Neuronal stem cell (in vitro differentiated cells): ENCODE measurements around the gene SOHLH1.

Experiments used
- DNase-seq: peaks from one replicate; pipeline ENCODE4 v3.0.0-alpha.2; 2013; ENCODE audit warnings: low spot score
- H2AFZ ChIP-seq: one replicate; pipeline ENCODE4 v1.6.1; 2013; ENCODE audit warnings: mild to moderate bottlenecking, low read length, inconsistent platforms
- H2AK5ac ChIP-seq: 2 replicates; pipeline ENCODE4 v1.6.1; 2013; ENCODE audit warnings: low read depth, mild to moderate bottlenecking, inconsistent platforms, low read length, moderate library complexity, mixed read lengths
- H2BK120ac ChIP-seq: 2 replicates; pipeline ENCODE4 v1.6.1; 2013; ENCODE audit warnings: low read depth, mild to moderate bottlenecking, inconsistent platforms, low read length, moderate library complexity, mixed read lengths
- H2BK12ac ChIP-seq: one replicate; pipeline ENCODE4 v1.6.1; 2013; ENCODE audit warnings: low read length, inconsistent platforms
- H2BK15ac ChIP-seq: 2 replicates; pipeline ENCODE4 v1.6.1; 2013; ENCODE audit warnings: mild to moderate bottlenecking, low read length, inconsistent platforms, mixed read lengths
- H2BK5ac ChIP-seq: one replicate; pipeline ENCODE4 v1.6.1; 2013; ENCODE audit warnings: inconsistent platforms, mild to moderate bottlenecking, low read length, moderate library complexity
- H3K14ac ChIP-seq: one replicate; pipeline ENCODE4 v1.6.1; 2013; ENCODE audit warnings: low read length, inconsistent platforms
- H3K18ac ChIP-seq: 2 replicates; pipeline ENCODE4 v1.6.1; 2013; ENCODE audit warnings: low read length, inconsistent platforms
- H3K23ac ChIP-seq: 2 replicates; pipeline ENCODE4 v1.6.1; 2013; ENCODE audit warnings: low read depth, mild to moderate bottlenecking, mixed read lengths, low read length, inconsistent platforms; ENCODE audit not compliant: poor library complexity
- H3K27ac ChIP-seq: replicated peaks from 3 replicates; pipeline ENCODE4 v1.5.1; 2013; ENCODE audit warnings: low read length, inconsistent platforms
- H3K27me3 ChIP-seq, 3 experiments: 2 replicates each; pipeline ENCODE4 v1.6.1; 2013; ENCODE audit warnings: low read length in 3 of 3, mild to moderate bottlenecking in 2 of 3, inconsistent platforms in 1 of 3, low read depth in 1 of 3, mixed read lengths in 1 of 3, moderate library complexity in 1 of 3; ENCODE audit not compliant: control insufficient read depth in 3 of 3, insufficient read depth in 3 of 3
- H3K36me3 ChIP-seq, 2 donors: replicated peaks in 1 of 2; 2 replicates each; pipeline ENCODE4 v1.6.1; 2013; ENCODE audit warnings: low read length in 2 of 2; ENCODE audit not compliant: control insufficient read depth in 2 of 2, insufficient read depth in 2 of 2
- H3K4ac ChIP-seq: 2 replicates; pipeline ENCODE4 v1.6.1; 2013; ENCODE audit warnings: inconsistent platforms, mild to moderate bottlenecking, low read length, moderate library complexity
- H3K4me1 ChIP-seq, 2 donors: 1 replicate in 1 of 2; 2 replicates in 1 of 2; pipeline ENCODE4 v1.6.1; 2013; ENCODE audit warnings: low read length in 2 of 2, low read depth in 1 of 2; ENCODE audit not compliant: control insufficient read depth in 2 of 2, insufficient read depth in 1 of 2
- H3K4me2 ChIP-seq: one replicate; pipeline ENCODE4 v1.6.1; 2013; ENCODE audit warnings: mild to moderate bottlenecking, low read length, inconsistent platforms; ENCODE audit not compliant: insufficient read depth, poor library complexity, severe bottlenecking
- H3K4me3 ChIP-seq, 2 donors: 2 replicates each; pipeline ENCODE4 v1.5.1; 2013; ENCODE audit warnings: low read length in 2 of 2, mild to moderate bottlenecking in 2 of 2, inconsistent platforms in 1 of 2, moderate library complexity in 1 of 2
- H3K79me1 ChIP-seq: one replicate; pipeline ENCODE4 v1.6.1; 2013; ENCODE audit warnings: low read depth, mild to moderate bottlenecking, inconsistent platforms, low read length, moderate library complexity
- H3K9ac ChIP-seq: one replicate; pipeline ENCODE4 v1.6.1; 2013; ENCODE audit warnings: mild to moderate bottlenecking, low read depth, low read length, inconsistent platforms; ENCODE audit not compliant: poor library complexity
- H3K9me3 ChIP-seq, 2 donors: replicated peaks in 1 of 2; 2 replicates each; pipeline versions ENCODE3 to v1.6.1; 2013; ENCODE audit warnings: low read length in 2 of 2, mild to moderate bottlenecking in 2 of 2, inconsistent platforms in 1 of 2, low read depth in 1 of 2, mixed read lengths in 1 of 2, moderate library complexity in 1 of 2; ENCODE audit not compliant: control insufficient read depth in 2 of 2, insufficient read depth in 1 of 2
- H4K8ac ChIP-seq: one replicate; pipeline ENCODE4 v1.6.1; 2013; ENCODE audit warnings: low read depth, mild to moderate bottlenecking, inconsistent platforms, low read length, moderate library complexity
- H4K91ac ChIP-seq: one replicate; pipeline ENCODE4 v1.6.1; 2013; ENCODE audit warnings: low read length, low read depth, mild to moderate bottlenecking, inconsistent platforms; ENCODE audit not compliant: poor library complexity
- WGBS, 2 donors: extraction: QIAGEN DNeasy Blood & Tissue Kit; methylation state at CpG; one replicate each; pipeline ENCODE4 v1.1.7; 2013; ENCODE audit warnings: missing lambda C conversion rate in 2 of 2, mixed read lengths in 1 of 2; ENCODE audit not compliant: insufficient read length in 2 of 2, insufficient replicate concordance in 1 of 2; ENCODE audit errors: extremely low coverage in 2 of 2; 5-methylcytosine and 5-hydroxymethylcytosine counted together

SOHLH1 gene

DNA sequence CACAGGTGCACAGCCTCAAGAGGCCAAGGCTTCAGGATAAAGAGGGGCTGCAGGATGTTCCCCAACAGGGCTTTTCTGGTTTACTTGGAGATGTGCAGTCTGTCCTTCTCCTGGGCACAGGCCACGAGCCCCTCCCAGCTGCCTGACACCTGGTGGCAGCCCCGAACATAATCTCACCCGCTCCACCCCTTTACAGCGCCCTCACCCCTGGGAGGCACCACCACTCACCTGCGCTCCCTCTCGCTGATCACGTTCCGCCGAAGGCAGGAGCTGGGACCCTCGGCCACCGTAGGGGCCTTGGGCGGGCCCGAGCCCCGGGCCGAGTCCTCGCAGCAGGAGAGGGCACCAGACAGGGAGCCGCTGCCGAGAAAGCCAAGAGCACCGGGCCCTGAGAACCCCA lies 514 bp downstream of the SOHLH1 start:
- no peak overlapping the region for H2BK120ac ChIP-seq
- H3K4me3 ChIP-seq, result no peak overlapping the region
- no peak overlapping the region for H2BK5ac ChIP-seq
- no peak overlapping the region for H2BK12ac ChIP-seq
- H3K9me3 ChIP-seq, result no peaks in the 10 kb centered on the region
- no peak overlapping the region for H3K9ac ChIP-seq
- no peaks in the 10 kb centered on the region for H3K36me3 ChIP-seq
- H3K27me3 ChIP-seq, result peaks cover 0 to 43% (median 11%) of the 10 kb centered on the region in 3 experiments
- no peaks in the 10 kb centered on the region for H3K4me1 ChIP-seq
- no peak overlapping the region for H2AFZ ChIP-seq
- no CpG with 5 or more reads among the region's 19 CpGs for WGBS, 2 donors
- no peak overlapping the region for H3K27ac ChIP-seq
- no peak overlapping the region for H3K4ac ChIP-seq
- no peak for DNase-seq
- no peak overlapping the region for H4K8ac ChIP-seq
- H2BK15ac ChIP-seq, result no peak overlapping the region
- no peak overlapping the region for H3K14ac ChIP-seq
- H3K18ac ChIP-seq, result no peak overlapping the region
- H3K23ac ChIP-seq, result no peak overlapping the region
- H3K79me1 ChIP-seq, result no peaks in the 10 kb centered on the region
- no peak overlapping the region for H2AK5ac ChIP-seq
- no peak overlapping the region for H3K4me2 ChIP-seq
- no peak overlapping the region for H4K91ac ChIP-seq

- Histone ChIP-seq H3K18ac (no peak overlapping the region), H3K14ac (no peak overlapping the region), H2BK12ac (no peak overlapping the region), H2AK5ac (peak overlapping the region; percentile 97), H2BK5ac (no peak overlapping the region), H3K4ac (no peak overlapping the region), H3K27ac (no peak overlapping the region), H2BK15ac (peak overlapping the region; percentile 85), H3K4me2 (no peak overlapping the region), H3K36me3 (no peaks in the 10 kb centered on the region), H2BK120ac (no peak overlapping the region), H3K4me3 (no peak overlapping the region), H3K9ac (peak overlapping the region; percentile 70), H3K4me1 (no peaks in the 10 kb centered on the region), H3K23ac (peak overlapping the region; percentile 94), H4K91ac (no peak overlapping the region), H4K8ac (no peak overlapping the region), H3K27me3 (peaks cover 0 to 43% (median 11%) of the 10 kb centered on the region in 3 experiments), H2AFZ (no peak overlapping the region), H3K9me3 (no peaks in the 10 kb centered on the region), H3K79me1 (no peaks in the 10 kb centered on the region)
- whole genome bisulfite sequencing, 2 donors, result no CpG with 5 or more reads among the region's 21 CpGs
- DNase-seq, result no peak
Measured at GRCh38 chr9:135698236-135698635, 1.0 kb downstream of the SOHLH1 start.

DNA sequence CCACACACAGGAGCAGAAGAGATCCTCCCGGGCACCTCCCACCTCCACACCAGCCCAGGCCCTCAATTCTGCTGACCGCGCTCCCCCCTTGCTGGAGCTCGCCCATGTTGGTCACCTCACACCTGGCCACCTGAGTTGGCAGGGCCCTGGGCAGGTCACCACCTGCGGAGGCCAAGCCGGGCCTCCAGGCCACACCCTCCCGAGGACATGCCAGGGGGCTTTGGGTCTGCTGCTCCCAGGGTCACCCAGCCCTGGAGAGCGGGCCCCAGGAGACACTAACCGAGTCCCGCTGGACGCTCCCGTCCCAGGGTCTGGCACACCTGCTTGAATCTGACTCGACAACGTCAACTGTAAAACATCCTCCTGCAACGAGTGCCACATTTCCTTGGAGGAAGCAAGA lies 2.1 kb downstream of the SOHLH1 start:
- Histone ChIP-seq H3K14ac (no peak overlapping the region), H2BK5ac (no peak overlapping the region), H4K8ac (no peak overlapping the region), H3K36me3 (no peaks in the 10 kb centered on the region), H3K9ac (no peak overlapping the region), H3K4ac (no peak overlapping the region), H2AFZ (no peak overlapping the region), H3K27me3 (peaks cover 0 to 40% (median 2%) of the 10 kb centered on the region in 3 experiments), H2BK120ac (no peak overlapping the region), H2BK12ac (no peak overlapping the region), H3K18ac (no peak overlapping the region), H3K9me3 (no peaks in the 10 kb centered on the region), H3K4me2 (no peak overlapping the region), H3K4me3 (no peak overlapping the region), H3K23ac (no peak overlapping the region), H2AK5ac (no peak overlapping the region), H3K4me1 (peaks cover 0 to 8% of the 10 kb centered on the region in 2 donors), H3K79me1 (peaks cover 1% of the 10 kb centered on the region), H2BK15ac (no peak overlapping the region), H3K27ac (no peak overlapping the region), H4K91ac (no peak overlapping the region)
- DNase-seq, result no peak
- no CpG with 5 or more reads among the region's 15 CpGs for WGBS, 2 donors

- no peak overlapping the region for H2BK120ac ChIP-seq
Measured at GRCh38 chr9:135696446-135696845, 2.8 kb downstream of the SOHLH1 start.

More at GRCh38 chr9:135696446-135696845, 2.8 kb downstream of the SOHLH1 start:
- no peak for DNase-seq
- no peak overlapping the region for H2BK5ac ChIP-seq
- peaks cover 0 to 1% of the 10 kb centered on the region in 2 donors for H3K9me3 ChIP-seq
- peaks cover 0 to 40% (median 0%) of the 10 kb centered on the region in 3 experiments for H3K27me3 ChIP-seq
- peaks cover 0 to 9% of the 10 kb centered on the region in 2 donors for H3K4me1 ChIP-seq
- no peak overlapping the region for H2BK15ac ChIP-seq
- no peak overlapping the region for H3K14ac ChIP-seq
- H2AFZ ChIP-seq, result no peak overlapping the region
- H3K23ac ChIP-seq, result peak overlapping the region; percentile 73
- no peak overlapping the region for H3K27ac ChIP-seq
- no peak overlapping the region for H2BK12ac ChIP-seq
- no peak overlapping the region for H4K91ac ChIP-seq
- peaks cover 2% of the 10 kb centered on the region for H3K79me1 ChIP-seq
- peak overlapping the region; percentile 82 for H4K8ac ChIP-seq
- no CpG with 5 or more reads among the region's 16 CpGs for WGBS, 2 donors
- H3K9ac ChIP-seq, result no peak overlapping the region
- no peak overlapping the region for H3K4ac ChIP-seq
- H3K4me3 ChIP-seq, result no peak overlapping the region
- H3K36me3 ChIP-seq, result no peaks in the 10 kb centered on the region
- no peak overlapping the region for H3K18ac ChIP-seq
- no peak overlapping the region for H3K4me2 ChIP-seq
- peak overlapping the region; percentile 95 for H2AK5ac ChIP-seq
